SK-N-MC (cell line): ENCODE data around the gene BMS1.

Experiments used
- EZH2 ChIP-seq: fragments of 200-600 bp; sonication (generic); IDR thresholded peaks from one replicate; pipeline ENCODE4 v1.6.1; 2017; ENCODE audit warnings: antibody characterized with exemption
- POLR2AphosphoS5 ChIP-seq: IDR thresholded peaks from 2 replicates; pipeline ENCODE4 v1.6.1; 2012; ENCODE audit warnings: mild to moderate bottlenecking, low read depth, low read length, borderline replicate concordance

- no peak for TF ChIP-seq POLR2AphosphoS5
- TF ChIP-seq EZH2: no peak
These were observed 68.3 kb downstream of the BMS1 start for GRCh38 chr10:42850931-42851330.
